ENCODE data around the gene HMGCLL1. TPM values are rescaled to one million over a fixed set of nuclear protein-coding genes. Genes with fewer than 3 reads are reported as not detected.

Gene HMGCLL1
- total and polyA plus RNA-seq, 2 donors (not counting 1 experiment from before 2014, with no cell fraction given), result not detected

DNA sequence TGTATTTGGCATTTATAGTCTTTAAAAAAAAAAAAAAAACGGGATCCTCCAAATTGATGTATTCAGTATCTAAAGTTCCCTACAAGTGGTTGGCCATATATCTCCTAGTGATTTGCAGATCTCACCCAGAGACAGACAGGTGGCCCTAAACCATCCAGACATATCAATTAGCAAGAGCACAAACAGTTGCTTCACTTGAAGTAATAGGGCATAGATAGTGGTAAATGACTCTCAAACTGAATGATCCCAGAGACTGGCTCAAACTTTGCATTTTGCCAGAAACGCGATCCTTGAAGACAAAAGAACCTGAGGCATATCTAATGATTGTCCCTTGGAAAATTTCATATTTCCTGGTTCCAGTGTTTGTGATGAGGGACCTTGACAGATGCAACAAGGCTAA, 54.6 kb downstream of the HMGCLL1 start:
- H2AFZ ChIP-seq (ENCODE audit: insufficient read depth, low read depth, low read length, poor library complexity, severe bottlenecking), result no peak overlapping the region
- no peak overlapping the region for H3K4me3 ChIP-seq (ENCODE audit: control extremely low read depth in 1 of 5, extremely low read depth in 1 of 5, insufficient read depth in 1 of 5, low read depth in 2 of 5, low read length in 4 of 5)
- Mint-ChIP-seq H3K9me3 (ENCODE audit: insufficient read depth) (peaks cover 2% of the 10 kb centered on the region), H3K27me3 (no peaks in the 10 kb centered on the region), H3K27ac (no peak overlapping the region), H3K4me3 (no peak overlapping the region), H3K4me1 (no peaks in the 10 kb centered on the region)
- CTCF ChIA-PET, result no interaction called here
- intact Hi-C loops (cut with micrococcal nuclease), result no loop called here
- WGBS (ENCODE audit: insufficient coverage), result 96% methylated on average over 2 of the region's 3 CpGs
- ATAC-seq (ENCODE audit: low read depth) (no peak), DNase-seq (no peak)
- H3K79me2 ChIP-seq (ENCODE audit: control insufficient read depth, insufficient read depth, low read length), result no peaks in the 10 kb centered on the region
- no peaks in the 10 kb centered on the region for H3K9me3 ChIP-seq (ENCODE audit: control extremely low read depth in 1 of 3, control insufficient read depth in 2 of 3, insufficient read depth in 1 of 3, low read length in 2 of 3)
- H3K4me1 ChIP-seq (ENCODE audit: control insufficient read depth in 2 of 2, insufficient read depth in 2 of 2, low read length in 2 of 2), result no peaks in the 10 kb centered on the region
- no peak overlapping the region for H3K9ac ChIP-seq (ENCODE audit: low read length)
- no peaks in the 10 kb centered on the region for H3K27me3 ChIP-seq (replicated peaks in 1 of 4; ENCODE audit: control extremely low read depth in 1 of 4, control insufficient read depth in 3 of 4, insufficient read depth in 4 of 4, low read length in 3 of 4)
- no peak for TF ChIP-seq EZH2 (IDR thresholded peaks at IDR 0.05; ENCODE audit: borderline replicate concordance, insufficient read depth, low read depth, low read length, poor library complexity, severe bottlenecking)
- TF ChIP-seq, protein P1, sequence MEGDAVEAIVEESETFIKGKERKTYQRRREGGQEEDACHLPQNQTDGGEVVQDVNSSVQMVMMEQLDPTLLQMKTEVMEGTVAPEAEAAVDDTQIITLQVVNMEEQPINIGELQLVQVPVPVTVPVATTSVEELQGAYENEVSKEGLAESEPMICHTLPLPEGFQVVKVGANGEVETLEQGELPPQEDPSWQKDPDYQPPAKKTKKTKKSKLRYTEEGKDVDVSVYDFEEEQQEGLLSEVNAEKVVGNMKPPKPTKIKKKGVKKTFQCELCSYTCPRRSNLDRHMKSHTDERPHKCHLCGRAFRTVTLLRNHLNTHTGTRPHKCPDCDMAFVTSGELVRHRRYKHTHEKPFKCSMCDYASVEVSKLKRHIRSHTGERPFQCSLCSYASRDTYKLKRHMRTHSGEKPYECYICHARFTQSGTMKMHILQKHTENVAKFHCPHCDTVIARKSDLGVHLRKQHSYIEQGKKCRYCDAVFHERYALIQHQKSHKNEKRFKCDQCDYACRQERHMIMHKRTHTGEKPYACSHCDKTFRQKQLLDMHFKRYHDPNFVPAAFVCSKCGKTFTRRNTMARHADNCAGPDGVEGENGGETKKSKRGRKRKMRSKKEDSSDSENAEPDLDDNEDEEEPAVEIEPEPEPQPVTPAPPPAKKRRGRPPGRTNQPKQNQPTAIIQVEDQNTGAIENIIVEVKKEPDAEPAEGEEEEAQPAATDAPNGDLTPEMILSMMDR (IDR thresholded peaks at IDR 0.05), result no peak
- H4K20me1 ChIP-seq (ENCODE audit: control insufficient read depth, insufficient read depth, low read length, poor library complexity, severe bottlenecking), result no peaks in the 10 kb centered on the region
- H3K4me2 ChIP-seq (replicated peaks; ENCODE audit: low read depth, low read length, poor library complexity, severe bottlenecking), result no peak overlapping the region
- POLR2A ChIA-PET, result no interaction called here
- no peaks in the 10 kb centered on the region for H3K36me3 ChIP-seq (replicated peaks in 1 of 2; ENCODE audit: control extremely low read depth in 1 of 2, control insufficient read depth in 1 of 2, extremely low read depth in 1 of 2, insufficient read depth in 2 of 2, low read length in 1 of 2)
- no peak overlapping the region for H3K27ac ChIP-seq (ENCODE audit: low read length in 2 of 2)

DNA sequence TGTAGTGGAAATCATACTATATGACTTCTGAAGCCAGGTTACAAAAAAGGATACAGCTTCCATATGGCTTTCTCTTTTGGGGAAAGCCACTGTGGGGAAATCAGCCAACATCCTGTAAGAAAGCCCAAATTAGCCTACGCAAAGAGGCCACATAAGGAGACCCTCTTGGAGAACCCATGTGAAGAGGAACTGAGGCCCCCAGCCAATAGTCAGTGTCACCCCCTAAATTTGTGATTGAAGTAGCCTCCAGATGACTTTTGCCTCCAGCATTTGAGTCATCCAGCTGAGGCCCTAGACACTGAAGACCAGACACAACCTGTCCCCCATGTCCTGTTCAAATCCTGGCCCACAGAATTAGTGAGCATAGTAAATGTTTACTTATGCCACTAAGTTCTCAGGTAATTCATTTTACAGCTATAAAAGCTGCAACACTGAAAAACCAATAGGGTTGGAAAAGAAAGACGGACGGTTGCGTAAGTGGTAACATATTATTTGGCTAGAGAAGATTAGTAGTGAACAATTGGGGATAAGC, 60.4 kb downstream of the HMGCLL1 start:
- intact Hi-C loops (cut with micrococcal nuclease), result no loop called here
- H3K4me3 Mint-ChIP-seq, result no peak overlapping the region
- DNase-seq, result no peak

More for the DNA sequence above, 60.4 kb downstream of the HMGCLL1 start:
- 100% methylated on average over 4 of the region's 4 CpGs for WGBS (ENCODE audit: insufficient coverage)
- TF ChIP-seq, protein P1 (IDR thresholded peaks at IDR 0.05), result no peak
- no peak for TF ChIP-seq EZH2 (IDR thresholded peaks at IDR 0.05; ENCODE audit: borderline replicate concordance, insufficient read depth, low read depth, low read length, poor library complexity, severe bottlenecking)
- Mint-ChIP-seq H3K9me3 (ENCODE audit: insufficient read depth) (peaks cover 2% of the 10 kb centered on the region), H3K27me3 (no peaks in the 10 kb centered on the region), H3K27ac (no peak overlapping the region), H3K4me1 (no peaks in the 10 kb centered on the region)
- H3K79me2 ChIP-seq (ENCODE audit: control insufficient read depth, insufficient read depth, low read length), result no peaks in the 10 kb centered on the region
- H3K9me3 ChIP-seq (ENCODE audit: control extremely low read depth in 1 of 3, control insufficient read depth in 2 of 3, insufficient read depth in 1 of 3, low read length in 2 of 3), result no peaks in the 10 kb centered on the region
- H3K4me1 ChIP-seq (ENCODE audit: control insufficient read depth in 2 of 2, insufficient read depth in 2 of 2, low read length in 2 of 2), result no peaks in the 10 kb centered on the region
- no peak overlapping the region for H2AFZ ChIP-seq (ENCODE audit: insufficient read depth, low read depth, low read length, poor library complexity, severe bottlenecking)
- H3K36me3 ChIP-seq (replicated peaks in 1 of 2; ENCODE audit: control extremely low read depth in 1 of 2, control insufficient read depth in 1 of 2, extremely low read depth in 1 of 2, insufficient read depth in 2 of 2, low read length in 1 of 2), result no peaks in the 10 kb centered on the region
- no peak overlapping the region for H3K4me2 ChIP-seq (replicated peaks; ENCODE audit: low read depth, low read length, poor library complexity, severe bottlenecking)
- H4K20me1 ChIP-seq (ENCODE audit: control insufficient read depth, insufficient read depth, low read length, poor library complexity, severe bottlenecking), result no peaks in the 10 kb centered on the region
- CTCF ChIA-PET, result no interaction called here
- no peak overlapping the region for H3K4me3 ChIP-seq (ENCODE audit: control extremely low read depth in 1 of 5, extremely low read depth in 1 of 5, insufficient read depth in 1 of 5, low read depth in 2 of 5, low read length in 4 of 5)
- POLR2A ChIA-PET, result no interaction called here
- no peaks in the 10 kb centered on the region for H3K27me3 ChIP-seq (replicated peaks in 1 of 4; ENCODE audit: control extremely low read depth in 1 of 4, control insufficient read depth in 3 of 4, insufficient read depth in 4 of 4, low read length in 3 of 4)
- H3K9ac ChIP-seq (ENCODE audit: low read length), result no peak overlapping the region
- no peak overlapping the region for H3K27ac ChIP-seq (ENCODE audit: low read length in 2 of 2)
- no peak for ATAC-seq (ENCODE audit: low read depth)
